ENCODE results near the gene IGFBPL1. TPM values are rescaled to one million over a fixed set of nuclear protein-coding genes. Genes with fewer than 3 reads are reported as not detected.

Gene IGFBPL1
- total RNA-seq, 2 experiments from 2014 or later = not detected

GRCh38 chr9:38423273-38423972 is 831 bp downstream of the IGFBPL1 start:
- POLR2A ChIA-PET = no interaction called here
- DNase-seq = no peak
- CTCF ChIA-PET = no interaction called here
- Mint-ChIP-seq H3K36me3 (no peaks in the 10 kb centered on the region), H3K4me3 (peak overlapping the region; percentile 16), H3K4me1 (ENCODE audit: low read depth) (peaks cover 2% of the 10 kb centered on the region), H3K27ac (no peak overlapping the region), H3K27me3 (peaks cover 37% of the 10 kb centered on the region), H3K9me3 (no peaks in the 10 kb centered on the region)
- intact Hi-C loops (cut with micrococcal nuclease) = no loop called here

- no peaks in the 10 kb centered on the region for H3K36me3 Mint-ChIP-seq
- H3K27ac Mint-ChIP-seq = no peak overlapping the region
- POLR2A ChIA-PET = no interaction called here
- peaks cover 37% of the 10 kb centered on the region for H3K27me3 Mint-ChIP-seq
- peaks cover 2% of the 10 kb centered on the region for H3K4me1 Mint-ChIP-seq (ENCODE audit: low read depth)
- intact Hi-C loops (cut with micrococcal nuclease) = no loop called here
- DNase-seq = no peak
- H3K9me3 Mint-ChIP-seq = no peaks in the 10 kb centered on the region
- CTCF ChIA-PET = no interaction called here
- no peak overlapping the region for H3K4me3 Mint-ChIP-seq
Measured at GRCh38 chr9:38422555-38423260, 1.5 kb downstream of the IGFBPL1 start.

GRCh38 chr9:38421498-38422211 is 2.6 kb downstream of the IGFBPL1 start:
- intact Hi-C loops (cut with micrococcal nuclease) = no loop called here
- no peaks in the 10 kb centered on the region for H3K9me3 Mint-ChIP-seq
- H3K4me1 Mint-ChIP-seq (ENCODE audit: low read depth) = peaks cover 2% of the 10 kb centered on the region
- H3K27me3 Mint-ChIP-seq = peaks cover 35% of the 10 kb centered on the region
- ChIA-PET POLR2A (no interaction called here), CTCF (no interaction called here)
- no peaks in the 10 kb centered on the region for H3K36me3 Mint-ChIP-seq
- H3K4me3 Mint-ChIP-seq = no peak overlapping the region
- no peak for DNase-seq
- no peak overlapping the region for H3K27ac Mint-ChIP-seq

- no peaks in the 10 kb centered on the region for H3K9me3 Mint-ChIP-seq
- POLR2A ChIA-PET = no interaction called here
- no peaks in the 10 kb centered on the region for H3K36me3 Mint-ChIP-seq
- H3K27me3 Mint-ChIP-seq = peaks cover 23% of the 10 kb centered on the region
- H3K27ac Mint-ChIP-seq = no peak overlapping the region
- DNase-seq = no peak
- H3K4me1 Mint-ChIP-seq (ENCODE audit: low read depth) = no peaks in the 10 kb centered on the region
- H3K4me3 Mint-ChIP-seq = no peak overlapping the region
- intact Hi-C loops (cut with micrococcal nuclease) = no loop called here
- CTCF ChIA-PET = no interaction called here
Measured at GRCh38 chr9:38419181-38419580, 5.1 kb downstream of the IGFBPL1 start.

- no peak overlapping the region for H3K4me3 Mint-ChIP-seq
- H3K27me3 Mint-ChIP-seq = peaks cover 20% of the 10 kb centered on the region
- no peaks in the 10 kb centered on the region for H3K36me3 Mint-ChIP-seq
- POLR2A ChIA-PET = no interaction called here
- no peaks in the 10 kb centered on the region for H3K9me3 Mint-ChIP-seq
- intact Hi-C loops (cut with micrococcal nuclease) = no loop called here
- CTCF ChIA-PET = no interaction called here
- H3K4me1 Mint-ChIP-seq (ENCODE audit: low read depth) = no peaks in the 10 kb centered on the region
- no peak for DNase-seq
- H3K27ac Mint-ChIP-seq = no peak overlapping the region
Measured at GRCh38 chr9:38418366-38418765, 5.9 kb downstream of the IGFBPL1 start.

GRCh38 chr9:38417003-38417945 is 7.0 kb downstream of the IGFBPL1 start:
- ChIA-PET POLR2A (no interaction called here), CTCF (interaction anchor here (0.7 to 1.2 kb wide), 5 partner anchors 13 to 257 kb away, joined by 3 to 5 read pairs (median 3); no protein-coding TSS in a partner anchor)
- Mint-ChIP-seq H3K4me3 (no peak overlapping the region), H3K27me3 (peaks cover 11% of the 10 kb centered on the region), H3K36me3 (no peaks in the 10 kb centered on the region), H3K9me3 (no peaks in the 10 kb centered on the region), H3K4me1 (ENCODE audit: low read depth) (no peaks in the 10 kb centered on the region), H3K27ac (no peak overlapping the region)
- intact Hi-C loops (cut with micrococcal nuclease) = no loop called here
- DNase-seq = peak; percentile 70

- no peak overlapping the region for H3K27ac Mint-ChIP-seq
- no peaks in the 10 kb centered on the region for H3K9me3 Mint-ChIP-seq
- no peak overlapping the region for H3K4me3 Mint-ChIP-seq
- ChIA-PET POLR2A (no interaction called here), CTCF (interaction anchor here (0.9 to 1.2 kb wide), 2 partner anchors 14 to 15 kb away, joined by 4 to 5 read pairs; no protein-coding TSS in a partner anchor)
- no peaks in the 10 kb centered on the region for H3K36me3 Mint-ChIP-seq
- intact Hi-C loops (cut with micrococcal nuclease) = no loop called here
- no peaks in the 10 kb centered on the region for H3K4me1 Mint-ChIP-seq (ENCODE audit: low read depth)
- DNase-seq = no peak
- H3K27me3 Mint-ChIP-seq = peaks cover 5% of the 10 kb centered on the region
Measured at GRCh38 chr9:38416461-38416860, 7.8 kb downstream of the IGFBPL1 start.

GRCh38 chr9:38415856-38416255 is 8.4 kb downstream of the IGFBPL1 start:
- intact Hi-C loops (cut with micrococcal nuclease) = no loop called here
- H3K36me3 Mint-ChIP-seq = no peaks in the 10 kb centered on the region
- CTCF ChIA-PET = no interaction called here
- POLR2A ChIA-PET = no interaction called here
- H3K4me3 Mint-ChIP-seq = no peak overlapping the region
- H3K9me3 Mint-ChIP-seq = no peaks in the 10 kb centered on the region
- H3K4me1 Mint-ChIP-seq (ENCODE audit: low read depth) = no peaks in the 10 kb centered on the region
- peaks cover 6% of the 10 kb centered on the region for H3K27me3 Mint-ChIP-seq
- no peak overlapping the region for H3K27ac Mint-ChIP-seq
- no peak for DNase-seq

GRCh38 chr9:38414040-38414723 is 10.1 kb downstream of the IGFBPL1 start:
- Mint-ChIP-seq H3K36me3 (no peaks in the 10 kb centered on the region), H3K4me3 (no peak overlapping the region), H3K27me3 (peaks cover 6% of the 10 kb centered on the region), H3K4me1 (ENCODE audit: low read depth) (no peaks in the 10 kb centered on the region), H3K9me3 (no peaks in the 10 kb centered on the region), H3K27ac (no peak overlapping the region)
- CTCF ChIA-PET = no interaction called here
- DNase-seq = no peak
- POLR2A ChIA-PET = no interaction called here
- intact Hi-C loops (cut with micrococcal nuclease) = no loop called here

GRCh38 chr9:38413283-38413682 is 11.0 kb downstream of the IGFBPL1 start:
- intact Hi-C loops (cut with micrococcal nuclease) = no loop called here
- no peak for DNase-seq
- no peaks in the 10 kb centered on the region for H3K9me3 Mint-ChIP-seq
- H3K4me3 Mint-ChIP-seq = no peak overlapping the region
- no peaks in the 10 kb centered on the region for H3K36me3 Mint-ChIP-seq
- peaks cover 6% of the 10 kb centered on the region for H3K27me3 Mint-ChIP-seq
- ChIA-PET POLR2A (no interaction called here), CTCF (no interaction called here)
- H3K4me1 Mint-ChIP-seq (ENCODE audit: low read depth) = peaks cover 2% of the 10 kb centered on the region
- H3K27ac Mint-ChIP-seq = no peak overlapping the region

GRCh38 chr9:38412751-38413150 is 11.5 kb downstream of the IGFBPL1 start:
- ChIA-PET CTCF (no interaction called here), POLR2A (no interaction called here)
- H3K9me3 Mint-ChIP-seq = no peaks in the 10 kb centered on the region
- H3K4me3 Mint-ChIP-seq = no peak overlapping the region
- intact Hi-C loops (cut with micrococcal nuclease) = no loop called here
- H3K4me1 Mint-ChIP-seq (ENCODE audit: low read depth) = peaks cover 2% of the 10 kb centered on the region
- peaks cover 6% of the 10 kb centered on the region for H3K27me3 Mint-ChIP-seq
- no peak for DNase-seq
- no peak overlapping the region for H3K27ac Mint-ChIP-seq
- H3K36me3 Mint-ChIP-seq = no peaks in the 10 kb centered on the region
